Uterus (tissue), 4 donors: ENCODE measurements around the gene ZNF181. TPM values are rescaled to one million over a fixed set of nuclear protein-coding genes. Genes with fewer than 3 reads are reported as not detected.

Source experiments
- DNase-seq, 2 donors: peaks; one replicate each; pipeline ENCODE4 v3.0.0-alpha.2; 2019 to 2020
- H3K27ac ChIP-seq, 2 donors: fragments of 200-600 bp; sonication (generic); 1 replicate in 1 of 2; 2 replicates in 1 of 2; pipeline ENCODE4 v1.5.1; 2016 to 2018
- H3K27me3 ChIP-seq, 2 donors: fragments of 200-600 bp; sonication (generic); one replicate each; pipeline ENCODE4 v1.5.1; 2018 to 2019; ENCODE audit warnings: control low read depth in 1 of 2
- H3K36me3 ChIP-seq, 2 donors: fragments of 200-600 bp; sonication (generic); one replicate each; pipeline ENCODE4 v1.5.1; 2019; ENCODE audit warnings: control low read depth in 1 of 2
- H3K4me1 ChIP-seq, 2 donors: fragments of 200-600 bp; sonication (generic); one replicate each; pipeline ENCODE4 v1.5.1; 2018 to 2019; ENCODE audit warnings: control low read depth in 1 of 2
- H3K4me3 ChIP-seq, 2 donors: fragments of 200-600 bp; sonication (generic); 1 replicate in 1 of 2; 2 replicates in 1 of 2; pipeline ENCODE4 v1.5.1; 2018 to 2019; ENCODE audit warnings: mild to moderate bottlenecking in 1 of 2
- H3K9me3 ChIP-seq, 2 donors: fragments of 200-600 bp; sonication (generic); one replicate each; pipeline ENCODE4 v1.5.1; 2019; ENCODE audit warnings: control low read depth in 1 of 2
- POLR2A ChIP-seq, 2 donors: fragments of 450-650 bp; IDR thresholded peaks; one replicate each; pipeline ENCODE4 v1.6.1; 2016; ENCODE audit warnings: antibody characterized with exemption in 2 of 2, mild to moderate bottlenecking in 1 of 2, moderate library complexity in 1 of 2
- intact Hi-C: fragments of 100-400 bp; cut with DNase I; formaldehyde crosslinking; loops from one replicate; pipeline ENCODE4 v1.15.1; 2023; ENCODE audit warnings: low total_unique reads
- total RNA-seq, 4 donors: library from RNA; depleted of rRNA in 3 of 4; stranded (reverse); fragments of >200 nt in 3 of 4; gene quantifications; one replicate each; pipeline versions ENCODE4 v1.1.0 to v1.2.4, GENCODE V29; 2014 to 2023
- TF ChIP-seq, protein P1 (sequence below), 4 experiments: fragments of 200-600 bp in 2 of 4; fragments of 450-650 bp in 2 of 4; sonication (generic) in 2 of 4; IDR thresholded peaks; one replicate each; pipeline ENCODE4 v1.5.1; 2016 to 2019; ENCODE audit warnings: antibody characterized with exemption in 4 of 4, mild to moderate bottlenecking in 2 of 4, moderate library complexity in 1 of 4
- donor health status: DM: yes; HTN: yes; CAD: no.

The ZNF181 gene
- total RNA-seq, 4 donors from 2014 or later, result 16.9 to 209 (median 39.6) TPM

DNA sequence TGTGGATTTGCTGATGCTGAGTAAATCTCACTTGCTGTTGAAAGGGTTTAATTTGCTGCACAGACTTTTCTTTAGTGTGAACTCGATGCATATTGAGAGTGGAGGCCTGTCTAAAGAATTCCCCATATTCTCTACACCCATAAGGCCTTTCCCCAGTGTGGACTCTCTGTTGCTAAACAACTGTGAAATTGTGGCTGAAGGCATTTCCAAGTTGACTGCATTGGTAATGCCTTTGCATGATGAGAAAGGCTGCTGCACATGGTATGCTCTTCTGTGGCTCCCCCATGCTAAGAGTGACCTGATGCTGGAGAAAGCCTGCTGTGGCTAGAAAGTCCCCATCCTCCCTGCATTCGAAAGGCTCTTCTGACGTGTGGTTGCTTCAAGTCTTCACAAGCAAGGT, 45.6 kb downstream of the ZNF181 start:
- intact Hi-C loops, result no loop called here
- H3K4me3 ChIP-seq, result no peak overlapping the region
- no peaks in the 10 kb centered on the region for H3K27me3 ChIP-seq
- no peak for TF ChIP-seq POLR2A (IDR thresholded peaks at IDR 0.05)
- TF ChIP-seq, protein P1, sequence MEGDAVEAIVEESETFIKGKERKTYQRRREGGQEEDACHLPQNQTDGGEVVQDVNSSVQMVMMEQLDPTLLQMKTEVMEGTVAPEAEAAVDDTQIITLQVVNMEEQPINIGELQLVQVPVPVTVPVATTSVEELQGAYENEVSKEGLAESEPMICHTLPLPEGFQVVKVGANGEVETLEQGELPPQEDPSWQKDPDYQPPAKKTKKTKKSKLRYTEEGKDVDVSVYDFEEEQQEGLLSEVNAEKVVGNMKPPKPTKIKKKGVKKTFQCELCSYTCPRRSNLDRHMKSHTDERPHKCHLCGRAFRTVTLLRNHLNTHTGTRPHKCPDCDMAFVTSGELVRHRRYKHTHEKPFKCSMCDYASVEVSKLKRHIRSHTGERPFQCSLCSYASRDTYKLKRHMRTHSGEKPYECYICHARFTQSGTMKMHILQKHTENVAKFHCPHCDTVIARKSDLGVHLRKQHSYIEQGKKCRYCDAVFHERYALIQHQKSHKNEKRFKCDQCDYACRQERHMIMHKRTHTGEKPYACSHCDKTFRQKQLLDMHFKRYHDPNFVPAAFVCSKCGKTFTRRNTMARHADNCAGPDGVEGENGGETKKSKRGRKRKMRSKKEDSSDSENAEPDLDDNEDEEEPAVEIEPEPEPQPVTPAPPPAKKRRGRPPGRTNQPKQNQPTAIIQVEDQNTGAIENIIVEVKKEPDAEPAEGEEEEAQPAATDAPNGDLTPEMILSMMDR (IDR thresholded peaks at IDR 0.05), result no peak
- no peaks in the 10 kb centered on the region for H3K9me3 ChIP-seq
- no peak for DNase-seq
- no peak overlapping the region for H3K27ac ChIP-seq
- no peaks in the 10 kb centered on the region for H3K4me1 ChIP-seq
- no peaks in the 10 kb centered on the region for H3K36me3 ChIP-seq

DNA sequence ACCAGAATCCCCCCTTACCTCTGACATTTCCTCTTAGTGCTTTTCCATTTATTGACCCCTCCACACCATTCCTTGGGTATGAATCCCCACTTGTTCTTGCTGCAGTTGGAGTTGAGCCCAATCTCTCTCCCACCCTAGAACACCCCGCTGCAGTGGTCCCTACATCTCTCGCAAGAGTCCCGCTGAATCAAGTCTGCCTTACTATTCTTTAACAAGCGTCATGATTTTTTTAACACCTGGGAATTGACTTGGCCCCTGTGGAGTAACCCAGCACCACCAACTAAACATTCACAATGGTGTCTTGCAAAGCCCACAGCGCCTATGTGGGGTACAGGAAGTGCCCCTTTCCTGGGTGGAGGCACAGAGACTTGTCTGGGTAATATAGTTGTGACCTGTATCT, 52.2 kb downstream of the ZNF181 start:
- DNase-seq, result no peak
- intact Hi-C loops, result no loop called here
- Histone ChIP-seq H3K27me3 (no peaks in the 10 kb centered on the region), H3K36me3 (no peaks in the 10 kb centered on the region), H3K4me3 (no peak overlapping the region), H3K4me1 (no peaks in the 10 kb centered on the region), H3K27ac (no peak overlapping the region), H3K9me3 (no peaks in the 10 kb centered on the region)
- no peak for TF ChIP-seq POLR2A (IDR thresholded peaks at IDR 0.05)
- TF ChIP-seq, protein P1 (IDR thresholded peaks at IDR 0.05), result no peak

DNA sequence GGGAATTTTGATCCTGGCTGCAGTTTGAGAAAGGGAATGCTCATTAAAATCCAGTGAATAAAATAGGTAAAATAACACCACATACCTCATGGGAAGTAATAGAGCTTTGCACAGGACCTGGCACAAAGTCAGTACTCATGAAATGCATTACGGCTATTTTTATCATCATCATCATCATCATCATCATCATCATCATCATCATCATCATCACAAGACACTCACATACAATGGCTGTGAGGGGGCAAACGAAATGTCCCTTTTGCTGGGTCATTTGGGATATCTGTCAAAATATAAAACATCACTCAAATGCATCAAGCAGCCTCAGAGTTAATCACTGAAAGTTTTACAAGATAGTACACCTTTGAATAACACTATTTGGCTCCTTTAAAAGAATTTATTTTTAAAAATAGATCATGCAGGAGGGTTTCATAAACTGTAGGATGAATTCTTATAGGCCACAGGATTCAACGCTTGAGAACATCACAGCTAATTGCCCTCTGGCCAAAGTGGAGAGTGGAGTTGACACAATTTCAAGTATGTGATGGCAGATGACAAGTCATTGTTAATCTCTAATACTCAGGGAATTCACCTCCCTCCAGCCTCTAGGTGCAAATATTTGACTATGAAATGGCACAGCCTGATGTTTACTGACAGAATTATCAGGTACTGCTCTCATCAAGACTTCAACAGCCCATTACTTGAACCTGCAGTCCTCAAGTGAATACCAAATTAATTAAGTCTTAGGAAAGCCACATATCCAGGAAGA, 53.2 kb downstream of the ZNF181 start:
- Histone ChIP-seq H3K27me3 (no peaks in the 10 kb centered on the region), H3K9me3 (no peaks in the 10 kb centered on the region), H3K27ac (no peak overlapping the region), H3K4me3 (no peak overlapping the region), H3K36me3 (no peaks in the 10 kb centered on the region), H3K4me1 (no peaks in the 10 kb centered on the region)
- no peak for TF ChIP-seq POLR2A (IDR thresholded peaks at IDR 0.05)
- TF ChIP-seq, protein P1 (IDR thresholded peaks at IDR 0.05), result no peak
- no peak for DNase-seq
- intact Hi-C loops, result no loop called here

DNA sequence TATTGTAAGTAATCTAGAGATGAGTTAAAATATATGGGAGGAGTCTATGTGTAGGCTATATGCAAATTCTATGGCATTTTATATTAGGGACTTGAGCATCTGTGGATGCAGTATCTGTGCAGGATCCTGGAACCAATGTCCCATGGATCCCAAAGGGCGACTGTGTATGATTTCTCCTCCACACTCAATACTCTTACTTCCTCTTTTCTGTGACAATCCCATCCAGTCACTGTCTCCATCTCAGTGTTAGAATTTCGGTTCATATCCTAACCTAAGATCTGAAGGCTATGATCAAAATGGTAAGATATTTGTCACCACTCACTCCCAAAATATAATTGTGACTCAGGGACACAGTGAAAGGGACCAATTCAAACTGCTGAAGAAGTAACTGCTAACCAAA, 54.0 kb downstream of the ZNF181 start:
- no peak for DNase-seq
- H3K4me3 ChIP-seq, result no peak overlapping the region
- intact Hi-C loops, result no loop called here

DNA sequence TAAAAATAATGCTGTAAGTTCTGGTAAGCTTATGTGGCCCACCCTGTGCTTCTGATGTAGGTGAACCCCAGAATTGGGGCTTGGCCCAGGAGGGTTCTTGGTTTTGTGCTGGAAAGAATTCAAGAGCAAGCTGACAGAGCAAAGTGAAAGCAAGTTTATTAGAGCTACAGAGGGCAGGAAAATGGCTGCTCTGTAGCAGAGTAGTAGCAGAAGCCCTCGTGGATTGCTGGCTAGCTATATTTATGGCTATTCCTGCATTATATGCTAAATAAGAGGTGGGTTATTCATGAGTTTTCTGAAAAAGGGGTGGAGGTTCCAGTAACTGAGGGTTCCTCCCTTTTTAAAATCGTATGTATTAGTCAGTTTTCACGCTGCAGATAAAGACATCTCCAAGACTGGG, 59.5 kb downstream of the ZNF181 start:
- DNase-seq, result no peak
- Histone ChIP-seq H3K27ac (no peak overlapping the region), H3K36me3 (no peaks in the 10 kb centered on the region), H3K9me3 (no peaks in the 10 kb centered on the region), H3K4me1 (no peaks in the 10 kb centered on the region), H3K4me3 (no peak overlapping the region), H3K27me3 (no peaks in the 10 kb centered on the region)
- intact Hi-C loops, result no loop called here
- TF ChIP-seq, protein P1 (IDR thresholded peaks at IDR 0.05), result no peak
- TF ChIP-seq POLR2A (IDR thresholded peaks at IDR 0.05), result no peak

More for the DNA sequence above, 54.0 kb downstream of the ZNF181 start:
- no peaks in the 10 kb centered on the region for H3K9me3 ChIP-seq
- H3K36me3 ChIP-seq, result no peaks in the 10 kb centered on the region
- H3K27ac ChIP-seq, result no peak overlapping the region
- H3K4me1 ChIP-seq, result no peaks in the 10 kb centered on the region
- no peaks in the 10 kb centered on the region for H3K27me3 ChIP-seq
- no peak for TF ChIP-seq POLR2A (IDR thresholded peaks at IDR 0.05)
- TF ChIP-seq, protein P1 (IDR thresholded peaks at IDR 0.05), result no peak
